HFFc6 (cell line): ENCODE results near the gene AUH. TPM values are rescaled to one million over a fixed set of nuclear protein-coding genes. Genes with fewer than 3 reads are reported as not detected.
A peak's percentile ranks its signal among the peaks of the same experiment; 100 is the strongest.

ENCODE experiments used
- DNase-seq: peaks from one replicate; pipeline ENCODE4 v3.0.0-alpha.2; 2018
- H3K27ac Mint-ChIP-seq: 2 replicates; pipeline ENCODE4 v1.8.0; 2020; ENCODE audit warnings: mild to moderate bottlenecking, mixed read lengths
- H3K27me3 Mint-ChIP-seq: 2 replicates; pipeline ENCODE4 v1.8.0; 2021; ENCODE audit warnings: mild to moderate bottlenecking, moderate library complexity, mixed read lengths; ENCODE audit not compliant: insufficient read depth
- H3K36me3 Mint-ChIP-seq: 2 replicates; pipeline ENCODE4 v1.8.0; 2021; ENCODE audit warnings: low read depth, mixed read lengths
- H3K4me1 Mint-ChIP-seq: 2 replicates; pipeline ENCODE4 v1.8.0; 2020; ENCODE audit warnings: low read depth, mixed read lengths
- H3K4me3 Mint-ChIP-seq: 2 replicates; pipeline ENCODE4 v1.8.0; 2020; ENCODE audit warnings: mild to moderate bottlenecking, moderate library complexity, mixed read lengths
- H3K9me3 Mint-ChIP-seq: 2 replicates; pipeline ENCODE4 v1.8.0; 2020; ENCODE audit warnings: mild to moderate bottlenecking, mixed read lengths
- CTCF ChIP-seq: fragments of 200-600 bp; sonication (generic); IDR thresholded peaks from 2 replicates; pipeline ENCODE4 v1.5.0; 2021; ENCODE audit warnings: antibody characterized with exemption, mild to moderate bottlenecking
- total RNA-seq, 6 experiments: library from RNA; stranded (reverse); fragmentation: NEBNext Ultra II Directional; extraction: Animal tissue kit (Norgen Biotek cat#: 25700); gene quantifications; 2 replicates in 1 of 6; 3 replicates in 5 of 6; pipeline ENCODE4 v1.2.3, GENCODE V29; 2021

Gene AUH
- total RNA-seq, 6 experiments from 2014 or later: 9.8 to 11.3 (median 10.6) TPM

DNA sequence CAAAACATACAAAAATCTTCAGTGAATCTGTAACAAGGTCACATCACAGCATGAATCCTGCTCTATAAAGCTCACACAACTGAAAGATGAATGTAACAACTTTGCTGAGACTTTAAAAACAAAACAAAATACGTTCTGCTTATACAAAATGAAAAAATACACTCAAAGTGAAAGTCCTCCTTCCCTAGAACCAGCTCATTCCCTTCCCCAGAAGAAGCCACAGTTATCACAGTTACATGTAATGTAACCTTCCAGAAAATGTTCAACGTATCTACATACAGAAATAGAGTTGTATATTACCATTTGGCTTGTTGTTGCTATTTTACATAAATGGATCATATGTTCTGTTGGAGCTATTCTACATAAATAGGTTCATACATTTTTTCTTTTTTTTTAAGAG, 2.6 kb downstream of the AUH start:
- H3K9me3 Mint-ChIP-seq: no peaks in the 10 kb centered on the region
- no peak overlapping the region for H3K4me3 Mint-ChIP-seq
- H3K4me1 Mint-ChIP-seq: peaks cover 56% of the 10 kb centered on the region

DNA sequence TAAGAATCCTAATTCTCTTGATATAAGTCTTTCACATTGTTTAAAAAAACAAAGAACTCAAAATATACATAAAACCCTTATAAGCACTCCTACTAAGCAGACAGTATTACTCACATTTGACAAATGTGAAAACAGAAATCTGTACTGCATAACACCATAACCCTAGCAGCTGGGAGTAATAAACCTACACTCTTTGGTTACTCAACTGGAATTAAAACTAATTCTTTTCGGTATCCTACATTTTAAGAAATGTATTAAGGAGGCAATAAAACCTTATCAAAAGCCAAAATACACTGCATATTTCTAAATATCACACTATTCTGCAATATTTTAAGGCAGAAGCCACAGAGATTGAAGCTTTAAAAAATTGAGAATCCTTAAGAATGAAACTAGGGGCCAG, 6.8 kb downstream of the AUH start:
- Mint-ChIP-seq H3K4me1 (peaks cover 41% of the 10 kb centered on the region), H3K36me3 (peaks cover 18% of the 10 kb centered on the region; the same call in 1 of the 2 replicates), H3K4me3 (no peak overlapping the region), H3K27ac (peak overlapping the region; percentile 39), H3K9me3 (no peaks in the 10 kb centered on the region), H3K27me3 (no peaks in the 10 kb centered on the region)
- no peak for TF ChIP-seq CTCF
- DNase-seq: no peak

More for the DNA sequence above, 2.6 kb downstream of the AUH start:
- no peaks in the 10 kb centered on the region; the same call in 1 of the 2 replicates for H3K27me3 Mint-ChIP-seq
- DNase-seq: no peak
- TF ChIP-seq CTCF: no peak
- H3K27ac Mint-ChIP-seq: no peak overlapping the region
- H3K36me3 Mint-ChIP-seq: peaks cover 18% of the 10 kb centered on the region; the same call in 1 of the 2 replicates

- H3K27ac Mint-ChIP-seq: no peak overlapping the region
- 0 out of 2 replicates have a peak, but pooled peaks cover 4% of the 10 kb centered on the region for H3K4me1 Mint-ChIP-seq
- no peak for TF ChIP-seq CTCF
- peaks cover 3% of the 10 kb centered on the region; the same call in 1 of the 2 replicates for H3K36me3 Mint-ChIP-seq
- H3K9me3 Mint-ChIP-seq: no peaks in the 10 kb centered on the region
- H3K27me3 Mint-ChIP-seq: no peaks in the 10 kb centered on the region
- no peak overlapping the region for H3K4me3 Mint-ChIP-seq
- DNase-seq: no peak
Measured at GRCh38 chr9:91349115-91349555, 12.6 kb downstream of the AUH start.

DNA sequence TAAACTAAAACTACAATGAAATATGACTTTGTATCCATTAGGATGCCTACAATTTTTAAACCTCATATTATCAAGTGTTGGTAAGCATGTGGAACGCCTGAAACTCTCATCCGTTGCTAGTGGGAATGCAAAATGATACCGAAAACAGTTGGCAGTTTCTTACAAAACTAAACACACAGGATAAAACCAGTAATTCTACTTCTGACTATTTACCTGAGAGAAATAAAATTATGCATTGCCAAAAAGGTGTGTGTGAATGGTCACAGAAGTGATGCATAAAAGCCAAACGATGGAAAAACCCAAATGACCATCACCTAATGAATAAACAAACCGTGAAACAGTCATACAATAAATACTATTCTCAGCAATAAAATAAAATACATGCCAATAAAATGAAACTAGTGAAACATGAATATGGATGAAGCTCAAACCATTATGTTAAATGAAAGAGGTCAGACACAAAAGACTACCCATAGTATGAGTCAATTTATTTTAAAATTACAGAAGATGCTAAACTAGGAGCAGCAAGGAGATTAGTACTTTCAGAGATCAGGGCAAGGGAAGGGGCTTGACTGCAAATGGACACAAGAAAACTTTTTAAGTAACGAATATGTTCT, 13.4 kb downstream of the AUH start:
- Mint-ChIP-seq H3K27me3 (no peaks in the 10 kb centered on the region; the same call in 1 of the 2 replicates), H3K27ac (no peak overlapping the region), H3K9me3 (no peaks in the 10 kb centered on the region), H3K36me3 (peaks cover 5% of the 10 kb centered on the region; the same call in 1 of the 2 replicates), H3K4me3 (no peak overlapping the region), H3K4me1 (0 out of 2 replicates have a peak, but pooled peaks cover 4% of the 10 kb centered on the region)
- no peak for TF ChIP-seq CTCF
- DNase-seq: no peak

DNA sequence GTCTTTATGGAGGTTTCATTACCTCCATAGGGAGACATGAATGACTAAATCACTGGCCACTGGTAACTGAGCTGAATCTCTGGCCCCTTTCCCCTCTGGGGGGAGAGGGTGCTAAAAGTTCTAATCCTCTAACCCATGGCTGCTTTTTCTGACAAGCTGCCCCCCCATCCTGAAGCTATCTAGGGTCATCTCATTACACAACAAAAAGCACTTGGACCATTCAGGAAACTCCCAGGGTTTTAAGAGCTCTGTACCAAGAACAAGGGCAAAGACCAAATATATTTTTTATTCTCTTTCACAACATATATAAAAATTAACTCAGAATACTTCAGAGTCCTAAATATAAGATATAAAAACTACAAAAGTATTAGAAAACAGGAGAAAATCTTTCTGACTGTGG, 14.3 kb downstream of the AUH start:
- H3K4me3 Mint-ChIP-seq: no peak overlapping the region
- no peaks in the 10 kb centered on the region; the same call in 1 of the 2 replicates for H3K27me3 Mint-ChIP-seq
- no peak overlapping the region for H3K27ac Mint-ChIP-seq
- peaks cover 12% of the 10 kb centered on the region for H3K4me1 Mint-ChIP-seq
- H3K9me3 Mint-ChIP-seq: no peaks in the 10 kb centered on the region
- TF ChIP-seq CTCF: no peak
- peaks cover 14% of the 10 kb centered on the region for H3K36me3 Mint-ChIP-seq
- DNase-seq: no peak
